CMK (cell line): ENCODE data around the gene OSMR.

Experiments used
- DNase-seq: peaks from one replicate; pipeline ENCODE4 v3.0.0-alpha.2; 2010; ENCODE audit warnings: low read depth

The OSMR gene

DNA sequence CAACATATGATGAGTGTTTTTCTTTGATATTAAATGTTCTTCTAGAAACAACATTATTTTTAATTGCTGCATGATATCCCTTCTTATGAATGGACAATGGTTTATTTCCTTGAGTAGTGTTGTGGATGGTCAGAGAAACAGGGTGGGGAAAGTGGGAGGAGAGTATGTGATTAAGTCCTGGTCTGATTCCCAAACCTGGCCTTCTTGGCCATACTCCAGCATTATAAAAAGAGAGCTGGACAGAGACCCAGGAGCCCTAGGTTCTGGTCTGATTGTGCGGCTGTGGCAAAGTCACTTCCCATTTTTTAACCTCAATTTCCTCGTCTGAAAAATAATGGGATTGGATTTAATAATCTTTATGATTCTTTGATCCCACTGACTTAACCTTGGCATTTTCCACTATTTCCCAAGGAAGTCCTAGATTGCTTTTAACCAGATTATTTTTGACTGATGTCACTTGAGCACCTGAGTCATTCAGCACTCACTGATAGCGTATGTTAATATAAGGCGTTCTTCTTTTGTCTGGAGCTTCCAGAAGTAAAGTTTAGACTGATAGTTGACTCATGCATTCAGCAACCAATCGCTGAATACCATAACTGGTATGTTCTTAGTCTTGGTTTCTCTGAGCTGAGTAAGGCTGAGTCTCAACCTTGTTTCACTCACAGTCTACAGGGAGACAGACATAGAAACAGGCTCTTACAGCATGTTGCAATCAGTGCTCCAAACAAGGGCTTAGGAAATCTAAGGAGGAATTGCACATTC lies 26.2 kb downstream of the OSMR start:
- no peak for DNase-seq

DNA sequence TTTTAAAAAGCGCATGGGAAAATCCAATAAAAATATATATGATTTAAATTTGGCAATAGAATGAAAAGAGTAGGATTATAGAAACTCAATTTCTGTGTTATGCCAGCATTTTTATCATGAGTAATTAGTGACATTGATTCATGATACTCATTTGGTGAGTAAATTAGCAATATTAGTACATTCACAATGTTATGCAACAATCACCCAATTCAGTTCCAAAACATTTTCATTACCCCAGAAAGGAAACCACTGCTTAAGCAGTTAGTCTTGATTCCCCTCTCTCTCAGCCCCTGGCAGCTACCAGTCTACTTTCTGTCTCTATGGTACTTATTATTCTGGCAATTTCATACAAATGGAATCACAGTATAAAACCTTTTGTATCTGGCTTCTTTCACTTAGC lies 27.0 kb downstream of the OSMR start:
- DNase-seq = no peak

DNA sequence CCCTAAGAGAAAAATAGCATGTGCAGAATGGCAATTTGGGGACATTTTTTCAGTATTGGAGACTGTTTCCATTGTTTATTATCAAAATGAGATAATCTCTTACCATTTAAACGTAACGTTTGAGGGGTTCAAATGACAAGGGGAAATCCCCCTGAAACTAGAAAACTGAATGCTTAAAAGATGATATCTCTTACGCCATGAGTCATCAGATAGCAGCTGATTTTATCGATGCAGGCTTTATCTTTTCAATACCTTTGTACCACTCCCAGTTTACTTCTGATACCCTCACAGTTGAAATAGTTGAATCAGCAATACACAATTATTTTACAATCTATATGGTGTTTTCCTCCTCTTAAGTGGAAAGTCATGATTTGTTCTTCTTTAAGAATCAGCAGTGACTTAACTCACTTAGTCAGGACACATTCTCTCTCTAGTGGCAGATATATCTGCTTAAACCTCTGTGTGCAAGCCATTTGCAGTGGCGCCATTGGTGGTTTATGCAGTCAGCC lies 29.2 kb downstream of the OSMR start:
- no peak for DNase-seq

DNA sequence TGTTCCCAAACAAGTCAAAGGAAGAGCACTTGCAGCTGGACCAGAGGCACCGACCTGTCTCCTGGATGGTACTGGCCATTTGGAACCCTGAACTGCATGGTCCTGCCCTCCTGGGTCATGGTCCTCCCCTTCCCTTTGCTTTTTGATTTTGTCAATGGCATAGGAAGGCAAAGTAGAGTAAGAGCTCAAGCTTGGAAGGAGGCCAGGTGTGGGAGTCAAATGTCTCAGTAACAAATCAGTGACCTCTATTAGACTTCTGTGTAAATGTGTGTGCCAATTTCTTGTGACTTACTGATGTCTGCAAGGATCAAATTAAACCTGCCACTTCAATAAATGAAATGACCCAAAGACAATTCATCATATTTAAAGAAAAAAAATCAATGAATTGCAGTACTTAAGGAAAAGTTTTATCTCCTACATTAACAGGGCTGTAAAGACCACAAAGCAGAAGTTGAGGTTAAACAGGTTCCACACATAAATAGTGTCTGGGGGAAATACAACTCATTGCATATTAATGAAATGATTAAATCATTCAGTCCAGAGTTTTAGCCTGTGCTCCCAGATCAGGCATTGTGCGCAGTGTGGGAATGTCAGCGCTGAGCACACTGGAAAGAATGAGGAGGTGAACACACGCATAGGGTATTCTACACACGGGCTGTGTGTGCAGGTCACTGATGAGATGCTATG lies 32.7 kb downstream of the OSMR start:
- DNase-seq = no peak

DNA sequence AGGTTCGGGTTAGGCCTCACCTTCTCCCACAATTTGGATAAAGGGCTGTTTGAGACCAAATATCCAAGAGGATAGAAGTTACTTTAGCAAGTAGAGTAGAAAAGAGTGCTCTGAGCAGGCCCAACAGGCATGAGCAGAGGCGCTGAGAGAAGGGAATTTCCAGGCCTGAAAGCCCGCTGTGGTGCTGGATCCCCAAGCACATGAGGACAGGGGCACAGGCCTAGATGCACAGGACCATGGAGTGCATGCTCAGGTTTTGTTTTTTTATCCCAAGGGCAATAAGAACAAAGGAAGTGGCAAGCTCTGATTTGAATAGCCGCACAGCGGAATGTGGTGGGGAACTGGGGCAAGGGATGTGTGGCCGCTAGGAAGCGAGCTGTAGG lies 33.3 kb downstream of the OSMR start:
- DNase-seq = no peak

DNA sequence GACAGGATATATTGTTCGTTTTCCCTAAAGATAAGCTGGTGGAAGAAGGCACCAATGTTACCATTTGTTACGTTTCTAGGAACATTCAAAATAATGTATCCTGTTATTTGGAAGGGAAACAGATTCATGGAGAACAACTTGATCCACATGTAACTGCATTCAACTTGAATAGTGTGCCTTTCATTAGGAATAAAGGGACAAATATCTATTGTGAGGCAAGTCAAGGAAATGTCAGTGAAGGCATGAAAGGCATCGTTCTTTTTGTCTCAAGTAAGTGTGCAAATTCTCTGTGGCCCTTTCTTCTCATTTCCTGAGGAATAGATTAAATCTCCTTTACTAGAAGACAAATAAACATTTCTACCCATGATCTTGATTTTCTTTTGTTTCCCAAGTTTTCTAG lies 38.0 kb downstream of the OSMR start:
- DNase-seq = no peak

DNA sequence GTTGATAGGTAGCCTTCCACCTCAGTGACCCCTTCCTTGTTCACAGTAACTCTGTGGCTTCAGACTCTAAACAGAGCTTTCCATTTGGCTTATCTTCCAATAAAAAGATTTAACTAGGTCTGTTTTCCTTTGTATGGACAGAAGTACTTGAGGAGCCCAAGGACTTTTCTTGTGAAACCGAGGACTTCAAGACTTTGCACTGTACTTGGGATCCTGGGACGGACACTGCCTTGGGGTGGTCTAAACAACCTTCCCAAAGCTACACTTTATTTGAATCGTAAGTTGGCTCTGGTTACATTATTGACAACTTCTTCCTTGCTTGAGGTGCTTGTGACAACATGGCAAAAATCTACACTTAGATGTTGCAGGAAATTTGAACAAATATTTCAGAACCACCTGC lies 39.4 kb downstream of the OSMR start:
- DNase-seq = no peak

DNA sequence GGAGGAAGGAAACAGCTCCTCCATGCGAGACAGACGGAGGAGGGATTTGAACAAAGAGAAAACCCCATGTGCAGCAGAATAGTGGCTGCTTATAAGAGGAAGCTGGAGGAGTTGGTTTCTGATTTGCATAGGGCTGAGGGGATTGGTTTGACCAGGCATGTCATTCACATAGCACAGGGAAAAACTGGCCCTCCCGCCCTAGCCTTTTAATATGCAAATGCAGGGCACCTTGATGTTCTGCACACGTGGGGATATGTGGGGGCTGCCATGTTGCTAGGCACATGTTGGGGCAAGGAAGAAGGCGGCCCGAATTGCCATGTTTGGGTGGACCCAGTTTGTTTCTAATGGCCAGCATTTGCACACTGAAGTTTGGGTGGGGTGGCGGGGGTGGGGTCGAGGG lies 42.2 kb downstream of the OSMR start:
- DNase-seq = no peak

DNA sequence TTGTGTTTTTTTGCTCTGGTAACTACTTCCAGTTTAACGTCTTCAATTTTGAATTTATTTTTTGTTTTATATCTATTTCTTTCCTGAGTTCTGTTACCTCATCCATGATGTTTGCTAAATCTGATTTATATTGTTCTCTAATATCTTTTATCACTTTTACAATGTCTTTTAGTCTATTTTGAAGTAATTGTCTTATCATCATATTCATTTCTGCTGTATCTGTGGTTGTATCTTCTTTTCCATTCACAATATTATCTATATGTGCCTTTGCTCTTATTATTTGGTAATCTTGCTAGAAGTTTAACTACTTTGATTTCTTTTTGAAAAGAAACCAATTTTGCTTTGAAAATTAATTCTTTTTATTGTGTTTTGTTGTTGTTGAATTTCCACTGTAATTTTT lies 43.6 kb downstream of the OSMR start:
- no peak for DNase-seq

DNA sequence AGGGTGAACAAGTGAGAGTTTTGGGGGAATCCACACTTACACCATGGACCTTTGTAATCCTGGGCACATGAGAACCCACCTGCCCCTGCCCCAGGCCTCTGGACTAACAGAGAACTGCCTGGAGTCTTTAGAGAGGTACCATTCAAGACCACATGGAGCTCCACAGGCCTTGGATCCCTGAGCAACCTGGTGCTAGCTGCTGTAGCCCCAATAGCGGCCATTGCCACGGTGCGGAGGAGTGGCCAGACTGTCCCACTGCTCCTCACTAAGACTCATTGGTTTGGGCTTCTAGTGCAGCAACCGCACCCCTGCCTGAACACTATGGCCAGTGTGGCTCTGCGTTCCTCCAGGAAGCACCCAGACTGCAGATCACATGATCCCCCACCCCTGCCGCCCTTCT lies 45.8 kb downstream of the OSMR start:
- DNase-seq = no peak

DNA sequence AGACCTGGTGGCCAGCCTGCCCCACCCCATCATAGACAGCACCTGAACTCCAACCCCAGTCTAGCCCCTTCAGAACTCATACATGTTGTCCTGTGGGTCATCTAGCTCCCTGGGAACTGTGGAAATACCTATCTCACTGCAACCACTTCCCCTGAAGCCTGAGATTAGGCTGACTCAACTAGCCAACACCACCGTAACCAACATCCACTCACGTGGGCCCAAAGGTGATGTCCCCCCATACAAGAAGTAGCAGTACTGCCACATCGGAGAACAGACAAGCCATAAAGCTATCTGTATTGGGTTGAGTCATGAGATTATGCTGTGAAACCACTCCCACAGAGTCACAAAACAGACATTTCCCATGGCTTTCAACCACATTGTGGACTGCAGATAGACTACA lies 46.6 kb downstream of the OSMR start:
- no peak for DNase-seq

DNA sequence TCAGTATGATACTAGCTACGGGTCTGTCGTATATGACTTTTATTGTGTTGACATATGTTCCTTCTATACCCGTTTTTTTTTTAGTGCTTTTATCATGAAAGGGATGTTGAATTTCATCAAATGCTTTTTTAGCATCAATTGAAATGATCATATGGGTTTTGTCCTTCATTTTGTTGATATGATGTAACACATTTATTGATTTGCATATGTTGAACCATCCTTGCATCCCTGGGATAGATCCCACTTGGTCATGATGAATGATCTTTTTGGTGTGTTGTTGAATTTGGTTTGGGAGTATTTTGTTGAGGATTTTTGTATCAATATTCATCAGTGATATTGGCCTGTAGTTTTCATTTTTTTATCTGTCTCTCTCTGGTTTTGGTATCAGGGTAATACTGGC lies 50.9 kb downstream of the OSMR start:
- DNase-seq = no peak

DNA sequence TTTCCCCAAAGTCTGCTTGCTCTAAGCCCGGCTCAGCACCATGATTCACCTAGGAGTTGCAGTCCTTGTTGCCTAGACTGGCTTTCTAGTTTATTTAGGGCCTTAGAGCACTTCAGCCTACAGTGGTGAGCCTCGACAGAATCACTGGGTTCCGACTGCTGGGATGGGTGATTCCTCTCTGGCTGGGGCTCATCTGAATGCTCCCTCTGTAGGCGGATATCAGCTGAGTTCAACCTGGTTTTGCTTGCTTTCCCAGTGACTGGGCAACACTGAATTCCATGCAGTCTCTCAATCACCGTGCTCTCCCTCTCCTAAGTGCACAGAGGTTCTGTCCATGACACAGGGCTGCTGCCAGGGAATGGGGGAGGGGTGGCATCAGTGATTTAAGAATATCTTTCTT lies 54.1 kb downstream of the OSMR start:
- no peak for DNase-seq

DNA sequence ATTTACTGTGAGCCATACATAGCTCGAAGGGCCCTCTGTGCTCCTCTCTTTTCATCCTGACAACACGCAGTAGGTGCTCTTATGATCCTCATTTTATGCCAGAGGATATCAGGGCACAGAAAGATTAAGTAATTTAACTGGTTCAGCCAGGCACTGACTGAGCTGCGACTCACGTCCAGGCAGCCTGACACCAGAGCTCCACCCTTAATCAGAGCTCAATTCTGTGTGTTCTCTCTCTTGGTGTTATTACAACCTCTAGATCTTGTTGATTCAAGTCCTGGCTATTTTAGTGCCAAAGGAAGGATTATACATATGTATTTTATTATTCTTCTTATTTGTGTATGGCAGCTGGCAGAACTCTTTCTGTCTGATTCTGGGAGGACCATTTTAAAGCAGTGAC lies 59.7 kb downstream of the OSMR start:
- DNase-seq = no peak

DNA sequence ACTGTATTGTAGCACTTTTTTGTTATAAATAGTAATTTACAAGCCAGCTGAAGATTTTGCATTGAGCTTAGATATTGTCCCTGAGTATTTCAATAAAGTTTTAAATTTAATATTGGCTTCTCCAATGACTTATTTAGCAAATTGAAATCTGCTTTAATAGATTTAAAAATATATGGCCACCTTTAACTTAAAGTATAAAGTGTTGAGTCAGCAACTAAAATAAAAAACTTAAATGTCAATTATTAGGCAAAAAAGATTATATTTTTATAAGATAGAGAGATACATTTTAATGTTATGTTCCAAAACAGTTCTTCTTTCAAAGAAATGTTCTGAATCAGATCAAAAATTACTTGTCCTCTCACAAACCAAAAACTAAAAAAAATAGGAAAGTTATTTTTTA lies 60.7 kb downstream of the OSMR start:
- DNase-seq = no peak

DNA sequence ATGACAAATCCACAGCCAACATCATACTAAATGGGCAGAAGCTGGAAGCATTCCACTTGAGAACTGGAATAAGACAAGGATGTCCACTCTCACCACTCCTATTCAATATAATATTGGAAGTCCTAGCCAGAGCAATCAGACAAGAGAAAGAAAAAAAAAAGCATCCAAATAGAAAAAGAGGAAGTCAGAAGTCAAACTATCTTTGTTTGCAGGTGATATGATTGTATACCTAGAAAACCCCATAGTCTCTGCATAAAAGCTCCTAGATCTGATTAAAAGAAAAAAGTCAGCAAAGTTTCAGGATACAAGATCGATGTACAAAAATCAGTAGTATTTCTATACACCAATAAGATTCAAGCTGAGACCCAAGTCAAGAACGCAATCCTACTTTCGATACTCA lies 66.1 kb downstream of the OSMR start:
- DNase-seq = no peak

DNA sequence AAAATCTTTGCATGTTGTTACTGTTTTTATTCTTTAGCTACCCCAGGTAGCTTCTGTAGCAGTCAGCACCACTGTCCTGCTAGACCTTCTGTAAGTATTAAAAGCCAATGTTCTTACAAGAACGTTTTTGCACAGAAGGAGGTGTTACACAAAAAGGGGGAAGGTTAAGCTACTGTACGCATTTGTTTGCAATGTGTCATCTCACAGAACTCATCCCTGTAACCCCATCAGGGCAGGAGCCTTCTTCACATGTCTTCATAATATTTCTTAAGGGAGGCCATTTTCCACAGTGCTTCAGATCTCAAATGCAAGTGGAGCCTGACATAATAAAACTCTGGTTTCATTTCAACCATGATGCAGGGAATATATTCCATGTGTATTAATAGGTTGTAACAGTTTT lies 67.9 kb downstream of the OSMR start:
- DNase-seq = no peak

DNA sequence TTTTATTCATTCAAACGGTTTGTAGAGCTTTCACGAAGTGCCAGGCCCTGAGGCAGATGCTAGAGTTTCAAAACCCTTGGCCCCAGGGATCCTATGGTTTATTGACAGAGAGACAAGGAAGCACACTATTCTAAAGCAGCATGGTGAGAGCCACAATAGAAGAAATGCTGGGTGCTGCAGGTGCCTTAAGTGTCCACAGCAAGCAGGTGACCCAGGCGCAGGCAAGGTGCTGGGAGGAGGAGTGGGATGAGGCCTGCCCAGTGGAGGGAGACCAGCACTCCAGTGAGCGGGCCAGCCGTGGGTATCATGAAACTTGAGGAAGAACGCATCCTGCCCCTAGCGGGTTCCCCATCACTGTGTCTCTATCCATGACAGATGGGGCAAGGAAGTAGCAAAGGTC lies 71.0 kb downstream of the OSMR start:
- DNase-seq = no peak

DNA sequence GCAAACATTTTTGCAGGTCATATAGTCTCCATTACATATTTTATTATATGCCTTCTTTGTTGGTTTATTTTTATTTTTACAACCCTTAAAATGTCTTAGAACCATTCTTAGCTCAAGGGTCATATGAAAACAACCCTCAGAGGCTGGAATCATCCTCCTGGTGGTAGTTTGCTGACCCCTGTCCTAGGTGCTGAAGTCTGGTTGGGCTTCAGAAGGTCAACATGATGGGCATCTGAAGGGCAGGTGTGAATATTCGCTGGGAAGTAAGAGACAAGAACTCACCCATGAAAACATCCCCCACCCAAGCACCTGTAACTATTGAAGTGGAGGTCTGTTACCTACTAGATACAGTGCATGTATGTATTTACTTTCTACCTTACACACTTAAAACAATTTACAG lies 75.4 kb downstream of the OSMR start:
- DNase-seq = no peak

DNA sequence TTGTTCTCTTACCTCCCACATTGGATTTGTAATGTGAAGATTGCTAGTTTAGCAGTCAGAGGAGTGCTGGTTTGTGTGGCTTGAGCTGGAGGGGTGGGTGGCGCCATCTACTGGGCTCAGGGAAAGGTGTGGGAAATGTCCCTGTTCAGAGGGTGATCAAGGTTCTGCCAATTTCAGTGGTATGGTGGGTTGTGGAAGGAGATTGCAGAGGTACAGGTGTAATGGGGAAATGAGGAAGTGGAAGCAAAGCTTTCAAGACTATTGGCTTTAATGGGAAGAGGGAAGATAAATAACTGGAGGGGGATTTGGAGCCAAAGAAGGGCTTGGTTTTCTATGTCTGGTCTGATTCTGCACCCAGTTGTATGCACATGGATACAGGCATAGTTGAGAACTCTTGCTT lies 76.4 kb downstream of the OSMR start:
- DNase-seq = peak; percentile 5

DNA sequence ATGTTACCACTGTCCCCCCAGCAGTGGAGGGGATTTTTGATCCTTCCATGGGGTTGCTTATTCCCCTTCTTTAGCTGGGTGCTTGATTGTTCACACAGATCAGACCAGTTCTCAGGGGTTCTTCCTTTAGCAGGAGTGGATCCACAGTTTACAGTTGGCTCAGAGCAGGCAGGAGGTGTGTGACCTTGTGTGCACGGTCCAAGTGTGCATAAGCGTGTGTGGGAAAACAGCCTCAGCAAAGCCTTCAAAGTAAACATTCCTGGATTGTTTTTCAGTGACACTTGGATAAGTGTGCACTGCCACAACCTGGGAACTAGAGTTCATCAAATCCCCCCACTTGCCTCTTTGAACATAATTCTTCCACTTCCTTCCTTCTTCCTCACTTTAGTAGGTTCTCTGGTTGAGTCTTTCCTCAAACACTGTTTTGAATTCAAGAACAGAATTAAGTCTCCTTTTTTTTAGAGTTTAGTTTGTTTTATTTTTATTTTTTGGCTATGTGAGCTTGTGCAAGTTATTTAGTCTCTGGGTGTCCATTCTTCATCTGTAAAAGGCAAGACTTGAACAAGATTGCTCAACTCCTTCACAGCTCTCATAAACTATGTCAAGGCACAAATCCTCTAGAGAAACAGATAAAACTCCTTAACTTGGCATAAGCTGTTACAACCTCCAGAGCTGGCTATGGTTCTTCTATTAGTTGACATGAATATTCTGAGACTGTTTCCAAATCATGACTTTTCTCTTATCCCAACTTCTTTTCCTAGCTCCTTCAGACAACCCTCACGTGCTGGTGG lies 78.0 kb downstream of the OSMR start:
- DNase-seq = no peak

DNA sequence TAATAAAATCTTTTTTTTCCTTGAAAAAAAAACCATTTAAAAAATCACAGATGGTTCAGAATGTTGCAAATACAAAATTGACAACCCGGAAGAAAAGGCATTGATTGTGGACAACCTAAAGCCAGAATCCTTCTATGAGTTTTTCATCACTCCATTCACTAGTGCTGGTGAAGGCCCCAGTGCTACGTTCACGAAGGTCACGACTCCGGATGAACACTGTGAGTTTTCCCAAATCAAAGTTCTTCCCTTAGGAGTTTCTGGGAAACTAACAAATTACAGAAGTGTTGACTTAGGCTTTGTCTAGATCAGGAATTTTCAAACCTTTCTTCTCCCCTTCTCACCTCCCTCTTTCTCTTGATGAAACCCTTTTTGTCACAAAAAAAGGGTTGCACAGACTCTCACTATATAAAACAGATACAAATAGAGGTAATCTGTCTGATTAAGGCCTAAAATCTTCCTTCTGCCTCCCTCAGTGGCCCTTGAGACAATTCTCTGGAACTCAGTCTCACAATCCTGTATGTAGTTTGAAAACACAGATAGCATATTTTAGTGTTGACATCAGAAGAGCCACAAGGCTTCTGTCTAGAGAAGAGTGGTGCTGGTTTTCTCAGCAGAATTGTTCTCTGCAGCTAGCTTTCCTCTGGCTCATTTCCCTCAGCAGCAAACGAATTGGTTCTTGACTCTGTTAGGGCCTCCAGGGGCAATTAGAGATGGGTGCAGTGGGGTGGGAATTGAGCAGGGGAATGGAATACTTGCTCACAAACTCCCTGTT lies 79.5 kb downstream of the OSMR start:
- DNase-seq = no peak
